Mesothelial cell of epicardium (in vitro differentiated cells): ENCODE measurements around the gene NBPF1. TPM values are rescaled to one million over a fixed set of nuclear protein-coding genes. Genes with fewer than 3 reads are reported as not detected.

Experiments
- total RNA-seq: library from RNA; stranded (reverse); gene quantifications from 3 replicates; pipeline ENCODE4 v1.2.1, GENCODE V29; 2021

The NBPF1 gene
- total RNA-seq, 1 donor from 2014 or later = 86.3 TPM

Other genes starting within 250 kb of the NBPF1 start
- 116 to 121 TPM (median 119 TPM) in 3 replicates for gene SZRD1, start 246.3 kb downstream of the NBPF1 start, total RNA-seq
- 0.16 to 0.20 TPM in 2 of 3 replicates, not detected in the other for gene SPATA21, start 176.1 kb downstream of the NBPF1 start, total RNA-seq
- 43.7 to 46.7 TPM (median 44.1 TPM) in 3 replicates for gene NECAP2, start 172.8 kb downstream of the NBPF1 start, total RNA-seq
- gene RNU1-1, start 99.3 kb downstream of the NBPF1 start, total RNA-seq = 3,774 to 3,945 TPM (median 3,937 TPM) in 3 replicates
- 3,774 to 3,945 TPM (median 3,937 TPM) in 3 replicates for gene RNU1-3, start 53.4 kb upstream of the NBPF1 start, total RNA-seq
- 3,774 to 3,945 TPM (median 3,937 TPM) in 3 replicates for gene RNU1-4, start 127.0 kb upstream of the NBPF1 start, total RNA-seq